ENCODE results near the gene TFAP2E.

DNA sequence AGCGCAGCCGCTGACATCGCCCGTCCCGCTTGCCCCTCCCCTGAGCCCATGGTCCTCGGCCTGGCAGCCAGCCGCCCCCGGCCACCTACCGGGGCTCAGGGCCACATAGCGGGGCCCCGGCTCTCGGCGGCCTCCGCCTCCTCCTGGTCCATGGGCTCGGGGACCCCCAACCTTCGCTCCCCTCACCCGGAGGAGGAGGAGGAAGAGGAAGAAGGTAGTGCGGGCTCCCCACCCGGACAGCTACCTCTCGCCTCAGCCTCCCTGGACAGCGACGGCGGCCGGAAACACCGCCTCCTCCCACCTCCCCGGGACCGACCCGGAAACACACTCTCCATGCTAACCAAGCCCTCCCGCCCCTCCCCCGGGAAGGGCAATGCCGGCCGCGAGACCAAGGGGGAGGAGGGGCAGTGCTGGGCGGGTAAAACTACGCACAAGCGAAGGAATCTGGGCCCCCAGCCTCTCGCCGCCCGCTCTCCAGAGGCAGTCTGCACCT lies 15.9 kb upstream of the TFAP2E start, which contains the start of gene KIAA0319L:
- TF ChIP-seq, protein P1, sequence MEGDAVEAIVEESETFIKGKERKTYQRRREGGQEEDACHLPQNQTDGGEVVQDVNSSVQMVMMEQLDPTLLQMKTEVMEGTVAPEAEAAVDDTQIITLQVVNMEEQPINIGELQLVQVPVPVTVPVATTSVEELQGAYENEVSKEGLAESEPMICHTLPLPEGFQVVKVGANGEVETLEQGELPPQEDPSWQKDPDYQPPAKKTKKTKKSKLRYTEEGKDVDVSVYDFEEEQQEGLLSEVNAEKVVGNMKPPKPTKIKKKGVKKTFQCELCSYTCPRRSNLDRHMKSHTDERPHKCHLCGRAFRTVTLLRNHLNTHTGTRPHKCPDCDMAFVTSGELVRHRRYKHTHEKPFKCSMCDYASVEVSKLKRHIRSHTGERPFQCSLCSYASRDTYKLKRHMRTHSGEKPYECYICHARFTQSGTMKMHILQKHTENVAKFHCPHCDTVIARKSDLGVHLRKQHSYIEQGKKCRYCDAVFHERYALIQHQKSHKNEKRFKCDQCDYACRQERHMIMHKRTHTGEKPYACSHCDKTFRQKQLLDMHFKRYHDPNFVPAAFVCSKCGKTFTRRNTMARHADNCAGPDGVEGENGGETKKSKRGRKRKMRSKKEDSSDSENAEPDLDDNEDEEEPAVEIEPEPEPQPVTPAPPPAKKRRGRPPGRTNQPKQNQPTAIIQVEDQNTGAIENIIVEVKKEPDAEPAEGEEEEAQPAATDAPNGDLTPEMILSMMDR (IDR thresholded peaks at IDR 0.05 in 2 of 3, conservative IDR thresholded peaks at IDR 0.05 in 1 of 3; ENCODE audit: borderline replicate concordance in 1 of 3, insufficient read depth in 1 of 3, low read depth in 2 of 3, low read length in 2 of 3): no peak
- TF ChIP-seq POLR2A (IDR thresholded peaks at IDR 0.05; ENCODE audit: borderline replicate concordance, extremely low read depth, insufficient read depth, insufficient read length) (no peak), POLR2AphosphoS5 (IDR thresholded peaks at IDR 0.05; ENCODE audit: low read depth, low read length) (peak; percentile 62), TCF7L2 (IDR thresholded peaks at IDR 0.05; ENCODE audit: borderline replicate concordance, extremely low read depth, insufficient read depth, insufficient read length) (no peak), SP1 (IDR thresholded peaks at IDR 0.05; ENCODE audit: low read depth) (no peak), SIN3A (IDR thresholded peaks at IDR 0.05; ENCODE audit: low read depth) (no peak; the same call in 1 of the 2 replicates), EZH2 (IDR thresholded peaks at IDR 0.05) (no peak), EZH2phosphoT487 (IDR thresholded peaks at IDR 0.05; ENCODE audit: borderline replicate concordance) (no peak), ZNF274 (IDR thresholded peaks at IDR 0.05; ENCODE audit: low read depth, low read length) (no peak), ELF1 (IDR thresholded peaks at IDR 0.05; ENCODE audit: borderline replicate concordance, low read depth) (no peak; the same call in 1 of the 2 replicates), ZFX (IDR thresholded peaks at IDR 0.05) (peak; percentile 81; the same call in 1 of the 2 replicates)
- TF ChIP-seq, protein P2, sequence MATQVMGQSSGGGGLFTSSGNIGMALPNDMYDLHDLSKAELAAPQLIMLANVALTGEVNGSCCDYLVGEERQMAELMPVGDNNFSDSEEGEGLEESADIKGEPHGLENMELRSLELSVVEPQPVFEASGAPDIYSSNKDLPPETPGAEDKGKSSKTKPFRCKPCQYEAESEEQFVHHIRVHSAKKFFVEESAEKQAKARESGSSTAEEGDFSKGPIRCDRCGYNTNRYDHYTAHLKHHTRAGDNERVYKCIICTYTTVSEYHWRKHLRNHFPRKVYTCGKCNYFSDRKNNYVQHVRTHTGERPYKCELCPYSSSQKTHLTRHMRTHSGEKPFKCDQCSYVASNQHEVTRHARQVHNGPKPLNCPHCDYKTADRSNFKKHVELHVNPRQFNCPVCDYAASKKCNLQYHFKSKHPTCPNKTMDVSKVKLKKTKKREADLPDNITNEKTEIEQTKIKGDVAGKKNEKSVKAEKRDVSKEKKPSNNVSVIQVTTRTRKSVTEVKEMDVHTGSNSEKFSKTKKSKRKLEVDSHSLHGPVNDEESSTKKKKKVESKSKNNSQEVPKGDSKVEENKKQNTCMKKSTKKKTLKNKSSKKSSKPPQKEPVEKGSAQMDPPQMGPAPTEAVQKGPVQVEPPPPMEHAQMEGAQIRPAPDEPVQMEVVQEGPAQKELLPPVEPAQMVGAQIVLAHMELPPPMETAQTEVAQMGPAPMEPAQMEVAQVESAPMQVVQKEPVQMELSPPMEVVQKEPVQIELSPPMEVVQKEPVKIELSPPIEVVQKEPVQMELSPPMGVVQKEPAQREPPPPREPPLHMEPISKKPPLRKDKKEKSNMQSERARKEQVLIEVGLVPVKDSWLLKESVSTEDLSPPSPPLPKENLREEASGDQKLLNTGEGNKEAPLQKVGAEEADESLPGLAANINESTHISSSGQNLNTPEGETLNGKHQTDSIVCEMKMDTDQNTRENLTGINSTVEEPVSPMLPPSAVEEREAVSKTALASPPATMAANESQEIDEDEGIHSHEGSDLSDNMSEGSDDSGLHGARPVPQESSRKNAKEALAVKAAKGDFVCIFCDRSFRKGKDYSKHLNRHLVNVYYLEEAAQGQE (IDR thresholded peaks at IDR 0.05; ENCODE audit: low read depth): no peak
- TF ChIP-seq, protein P3, sequence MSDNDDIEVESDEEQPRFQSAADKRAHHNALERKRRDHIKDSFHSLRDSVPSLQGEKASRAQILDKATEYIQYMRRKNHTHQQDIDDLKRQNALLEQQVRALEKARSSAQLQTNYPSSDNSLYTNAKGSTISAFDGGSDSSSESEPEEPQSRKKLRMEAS (IDR thresholded peaks at IDR 0.05): no peak
- TF ChIP-seq, protein P4, sequence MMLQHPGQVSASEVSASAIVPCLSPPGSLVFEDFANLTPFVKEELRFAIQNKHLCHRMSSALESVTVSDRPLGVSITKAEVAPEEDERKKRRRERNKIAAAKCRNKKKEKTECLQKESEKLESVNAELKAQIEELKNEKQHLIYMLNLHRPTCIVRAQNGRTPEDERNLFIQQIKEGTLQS (IDR thresholded peaks at IDR 0.05): no peak

All from HCT116 (cell line).